ENCODE data around the gene SLC37A3.

GRCh38 chr7:140317999-140318398 lies 80.3 kb downstream of the SLC37A3 start:
- TF ChIP-seq EP300 (IDR thresholded peaks at IDR 0.05), result no peak
- TF ChIP-seq CTCF (IDR thresholded peaks at IDR 0.05), result no peak
- TF ChIP-seq POLR2A (IDR thresholded peaks at IDR 0.05), result no peak
